Astrocyte (in vitro differentiated cells and primary cell): ENCODE data around the gene STRA6.

Source experiments
- CTCF ChIP-seq: IDR thresholded peaks from 2 replicates; pipeline ENCODE4 v1.5.1; 2011; ENCODE audit warnings: low read depth, mild to moderate bottlenecking, inconsistent platforms, low read length, moderate library complexity; ENCODE audit not compliant: insufficient read depth
- EZH2 ChIP-seq: IDR thresholded peaks from 2 replicates; pipeline ENCODE4 v1.6.1; 2012; ENCODE audit warnings: mild to moderate bottlenecking, low read length, inconsistent platforms; ENCODE audit not compliant: insufficient read depth

- TF ChIP-seq CTCF: no peak
- no peak for TF ChIP-seq EZH2
These were observed 43.5 kb downstream of the STRA6 start for GRCh38 chr15:74158855-74159650.
